Natural killer cell (primary cell): ENCODE results near the gene DAPP1. TPM values are rescaled to one million over a fixed set of nuclear protein-coding genes. Genes with fewer than 3 reads are reported as not detected.

ENCODE experiments used
- ATAC-seq, 3 donors: fragments of 150-1000 bp in 2 of 3; fragments of 200-7000 bp in 1 of 3; cut with Tn5 transposase; 1 replicate in 1 of 3; 2 replicates in 2 of 3; pipeline ENCODE4 v1.10.0; 2021; ENCODE audit warnings: mild to moderate bottlenecking in 2 of 3, moderate library complexity in 2 of 3
- DNase-seq, 2 donors: peaks; one replicate each; pipeline versions ENCODE4 v3.0.0 to v3.0.0-alpha.2; 2013 to 2021; ENCODE audit warnings: mixed read lengths in 1 of 2
- H3K27ac ChIP-seq: one replicate; pipeline ENCODE4 v1.5.1; 2013; ENCODE audit warnings: mild to moderate bottlenecking, low read length
- H3K27me3 ChIP-seq: one replicate; pipeline ENCODE4 v1.6.1; 2013; ENCODE audit warnings: low read length; ENCODE audit not compliant: control insufficient read depth, insufficient read depth
- H3K36me3 ChIP-seq: one replicate; pipeline ENCODE4 v1.6.1; 2013; ENCODE audit warnings: low read length; ENCODE audit not compliant: control insufficient read depth, insufficient read depth
- H3K4me1 ChIP-seq: one replicate; pipeline ENCODE4 v1.6.1; 2013; ENCODE audit warnings: low read length; ENCODE audit not compliant: control insufficient read depth, insufficient read depth
- H3K4me3 ChIP-seq: one replicate; pipeline ENCODE4 v1.5.1; 2013; ENCODE audit warnings: low read length
- H3K9me3 ChIP-seq: one replicate; pipeline ENCODE4 v1.6.1; 2013; ENCODE audit warnings: low read length; ENCODE audit not compliant: control insufficient read depth, insufficient read depth
- H3K27ac Mint-ChIP-seq, 2 donors: one replicate each; pipeline ENCODE4 v1.8.0; 2022; ENCODE audit warnings: mild to moderate bottlenecking in 2 of 2, mixed read lengths in 2 of 2, moderate library complexity in 1 of 2
- H3K27me3 Mint-ChIP-seq, 2 donors: one replicate each; pipeline ENCODE4 v1.8.0; 2022; ENCODE audit warnings: low read depth in 2 of 2, mixed read lengths in 2 of 2
- H3K36me3 Mint-ChIP-seq: one replicate; pipeline ENCODE4 v1.8.0; 2022; ENCODE audit warnings: mixed read lengths
- H3K4me1 Mint-ChIP-seq, 2 donors: one replicate each; pipeline ENCODE4 v1.8.0; 2022; ENCODE audit warnings: mixed read lengths in 2 of 2
- H3K4me3 Mint-ChIP-seq: one replicate; pipeline ENCODE4 v1.8.0; 2022; ENCODE audit warnings: mild to moderate bottlenecking, moderate library complexity, mixed read lengths
- H3K9me3 Mint-ChIP-seq, 2 donors: one replicate each; pipeline ENCODE4 v1.8.0; 2022; ENCODE audit warnings: mixed read lengths in 2 of 2
- CTCF ChIP-seq: fragments of 200-600 bp; IDR thresholded peaks from one replicate; pipeline ENCODE4 v1.8.0; 2022; ENCODE audit warnings: antibody characterized with exemption
- whole genome bisulfite sequencing: methylation state at CpG from one replicate; pipeline ENCODE4 v1.1.7; 2013; ENCODE audit warnings: missing lambda C conversion rate; ENCODE audit not compliant: insufficient coverage; 5-methylcytosine and 5-hydroxymethylcytosine counted together
- intact Hi-C: fragments of 100-400 bp; cut with micrococcal nuclease; formaldehyde crosslinking; loops from one replicate; pipeline ENCODE4 v1.14.2; 2022
- total RNA-seq, 4 donors: library from RNA; stranded (reverse); fragments of 120-200 nt in 1 of 4; gene quantifications; one replicate each; pipeline versions ENCODE4 v1.2.3 to v1.2.4, GENCODE V29; 2013 to 2022

Gene DAPP1
- total RNA-seq, 3 donors from 2014 or later (not counting 1 experiment from before 2014, with no cell fraction given): 5.9 to 7.3 (median 6.8) TPM

GRCh38 chr4:99845708-99846469 lies 29.3 kb downstream of the DAPP1 start:
- H3K27me3 Mint-ChIP-seq: no peaks in the 10 kb centered on the region
- no peaks in the 10 kb centered on the region for H3K4me1 Mint-ChIP-seq
- no peaks in the 10 kb centered on the region for H3K9me3 ChIP-seq
- H3K27ac Mint-ChIP-seq: no peak overlapping the region
- no peaks in the 10 kb centered on the region for H3K4me1 ChIP-seq
- no peak for TF ChIP-seq CTCF
- no peaks in the 10 kb centered on the region for H3K9me3 Mint-ChIP-seq
- 14% methylated on average over 1 of the region's 2 CpGs for WGBS
- DNase-seq: peak in 1 of 2 donors; percentile 32
- no peak overlapping the region for H3K4me3 Mint-ChIP-seq
- H3K36me3 ChIP-seq: peaks cover 4% of the 10 kb centered on the region
- H3K27me3 ChIP-seq: no peaks in the 10 kb centered on the region
- no peak overlapping the region for H3K4me3 ChIP-seq
- intact Hi-C loops: no loop called here
- no peak for ATAC-seq
- no peak overlapping the region for H3K27ac ChIP-seq
- H3K36me3 Mint-ChIP-seq: no peaks in the 10 kb centered on the region

GRCh38 chr4:99846891-99847290 lies 30.3 kb downstream of the DAPP1 start:
- no peaks in the 10 kb centered on the region for H3K36me3 ChIP-seq
- no peaks in the 10 kb centered on the region for H3K4me1 ChIP-seq
- Mint-ChIP-seq H3K4me3 (no peak overlapping the region), H3K9me3 (no peaks in the 10 kb centered on the region), H3K27ac (no peak overlapping the region), H3K36me3 (no peaks in the 10 kb centered on the region), H3K4me1 (no peaks in the 10 kb centered on the region), H3K27me3 (no peaks in the 10 kb centered on the region)
- no peak for TF ChIP-seq CTCF
- 67% methylated on average over 1 of the region's 1 CpG for WGBS
- intact Hi-C loops: no loop called here
- H3K27me3 ChIP-seq: no peaks in the 10 kb centered on the region
- DNase-seq (no peak), ATAC-seq (no peak)
- H3K9me3 ChIP-seq: no peaks in the 10 kb centered on the region
- H3K27ac ChIP-seq: no peak overlapping the region
- H3K4me3 ChIP-seq: no peak overlapping the region

GRCh38 chr4:99847362-99847976 lies 30.8 kb downstream of the DAPP1 start:
- Histone ChIP-seq H3K27me3 (no peaks in the 10 kb centered on the region), H3K36me3 (no peaks in the 10 kb centered on the region), H3K27ac (no peak overlapping the region), H3K9me3 (no peaks in the 10 kb centered on the region), H3K4me1 (no peaks in the 10 kb centered on the region), H3K4me3 (no peak overlapping the region)
- intact Hi-C loops: no loop called here
- no peak for TF ChIP-seq CTCF
- WGBS: 77% methylated on average over 10 of the region's 10 CpGs
- H3K9me3 Mint-ChIP-seq: no peaks in the 10 kb centered on the region
- DNase-seq (peak in 1 of 2 donors; percentile 52), ATAC-seq (peak in 1 of 3 donors; percentile 30)
- no peak overlapping the region for H3K27ac Mint-ChIP-seq
- H3K4me1 Mint-ChIP-seq: no peaks in the 10 kb centered on the region
- H3K4me3 Mint-ChIP-seq: no peak overlapping the region
- no peaks in the 10 kb centered on the region for H3K27me3 Mint-ChIP-seq
- no peaks in the 10 kb centered on the region for H3K36me3 Mint-ChIP-seq
